GM21529 (cell line): ENCODE data around the gene MYO9B.

ENCODE experiments used
- ATAC-seq: cut with Tn5 transposase; IDR thresholded peaks from one replicate; pipeline ENCODE4 v1.9.1; 2021; ENCODE audit not compliant: unreplicated experiment

The MYO9B gene

DNA sequence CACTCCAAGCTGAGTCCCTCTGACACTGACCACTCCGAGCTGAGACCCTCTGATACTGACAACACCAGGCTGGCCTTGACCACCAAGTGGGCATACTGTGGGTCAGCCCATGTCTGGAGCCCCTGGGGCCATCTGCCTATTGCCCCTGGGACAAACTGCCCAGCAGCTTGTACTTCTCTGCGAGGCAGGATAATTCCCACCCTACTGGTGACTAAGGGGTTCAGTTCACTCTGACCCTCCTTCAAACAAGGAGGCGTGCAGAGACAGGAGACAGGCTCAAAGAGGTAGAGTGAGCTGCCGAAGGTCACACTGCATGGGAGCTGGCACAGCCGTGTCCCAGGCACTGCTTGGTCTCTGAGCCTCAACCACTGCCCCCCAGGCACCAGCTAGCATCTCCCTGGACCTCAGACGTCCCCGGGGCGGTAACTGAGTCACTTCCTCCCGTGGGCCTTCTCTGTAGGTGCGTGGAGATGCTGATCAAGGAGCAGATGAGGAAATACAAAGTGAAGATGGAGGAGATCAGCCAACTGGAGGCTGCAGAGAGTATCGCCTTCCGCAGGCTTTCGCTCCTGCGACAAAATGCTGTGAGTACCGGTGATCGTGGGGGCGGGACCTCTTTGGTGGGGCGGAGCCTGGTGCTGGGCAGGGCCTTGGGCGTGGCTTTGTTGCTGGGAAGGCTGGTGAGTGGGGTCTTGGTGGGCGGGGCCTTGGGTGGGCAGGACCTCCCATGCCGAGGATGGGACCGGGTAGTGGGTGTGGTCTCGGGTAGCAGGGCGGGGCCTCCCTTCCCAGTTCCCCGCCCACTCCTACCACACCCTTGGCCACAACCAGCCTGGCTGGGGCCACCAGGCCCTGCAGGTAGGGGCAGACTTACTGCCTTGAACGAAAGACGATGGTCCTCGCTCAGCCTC lies 133.8 kb downstream of the MYO9B start:
- ATAC-seq: no peak

- ATAC-seq: no peak
Observed at GRCh38 chr19:17210296-17210695, 134.7 kb downstream of the MYO9B start.

- no peak for ATAC-seq
Observed at GRCh38 chr19:17211547-17212446, 136.2 kb downstream of the MYO9B start.

- ATAC-seq: no peak
Observed at GRCh38 chr19:17213334-17213733, 137.8 kb downstream of the MYO9B start.

- no peak for ATAC-seq
Observed at GRCh38 chr19:17214508-17215126, 139.0 kb downstream of the MYO9B start.

GRCh38 chr19:17215127-17215971 lies 139.8 kb downstream of the MYO9B start, which contains the start of gene USE1:
Gene USE1 (plus strand): TSS chr19:17215357. CDS start chr19:17215406, 49 bp downstream.
- ATAC-seq: peak; percentile 77

DNA sequence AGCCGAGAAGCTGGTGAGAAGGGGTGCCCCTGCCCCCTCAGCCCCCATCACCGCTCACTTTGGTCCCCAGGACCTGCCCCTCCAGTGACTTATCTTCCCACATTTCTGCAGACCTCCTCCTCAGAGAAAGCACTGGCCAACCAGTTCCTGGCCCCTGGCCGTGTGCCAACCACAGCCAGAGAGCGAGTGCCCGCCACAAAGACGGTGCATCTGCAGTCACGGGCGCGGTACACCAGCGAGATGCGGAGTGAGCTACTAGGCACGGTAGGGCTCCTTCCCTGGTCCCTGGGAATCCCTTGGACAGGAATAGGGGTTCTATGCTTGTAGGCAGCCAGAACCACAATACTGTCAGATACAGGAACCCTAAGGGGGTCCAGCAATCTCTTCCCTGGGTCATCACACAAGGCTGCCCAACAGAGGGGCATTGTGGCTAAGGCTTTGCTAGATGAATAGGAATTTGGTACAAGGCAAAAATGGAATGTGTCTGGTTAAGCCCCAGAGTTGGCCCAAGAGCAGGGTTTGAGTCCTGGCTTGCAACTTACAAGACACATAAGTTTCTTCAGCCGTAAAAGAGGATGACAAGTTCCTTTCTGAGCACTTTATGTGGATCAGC lies 140.6 kb downstream of the MYO9B start:
- no peak for ATAC-seq

GRCh38 chr19:17219286-17219685 lies 143.7 kb downstream of the MYO9B start:
- ATAC-seq: no peak

DNA sequence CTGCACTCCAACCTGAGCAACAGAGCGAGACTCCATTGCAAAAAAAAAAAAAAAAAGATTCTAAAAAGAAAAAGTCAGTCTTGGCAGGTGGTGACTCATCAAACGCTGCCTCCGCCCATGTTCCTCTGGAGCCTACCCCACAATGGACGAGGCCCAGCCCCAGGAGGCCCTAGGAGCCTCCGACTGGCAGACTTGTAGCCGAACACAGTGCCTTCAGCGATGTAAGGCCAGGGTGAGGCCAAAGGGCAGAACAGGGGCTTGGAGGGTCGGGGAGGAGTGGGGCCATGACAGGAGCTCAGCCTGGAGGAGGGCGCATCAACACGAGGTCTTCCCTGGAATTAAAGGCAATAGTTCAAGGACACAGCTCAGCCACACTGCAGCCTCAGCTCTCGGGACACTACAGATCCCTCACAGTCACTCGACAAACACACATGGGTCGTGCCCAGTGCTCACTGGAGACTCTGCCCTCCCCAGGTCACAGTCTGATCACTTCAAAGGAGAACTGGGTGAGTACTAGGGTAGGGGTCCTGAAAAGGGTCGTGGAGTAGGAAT lies 144.7 kb downstream of the MYO9B start:
- no peak for ATAC-seq

DNA sequence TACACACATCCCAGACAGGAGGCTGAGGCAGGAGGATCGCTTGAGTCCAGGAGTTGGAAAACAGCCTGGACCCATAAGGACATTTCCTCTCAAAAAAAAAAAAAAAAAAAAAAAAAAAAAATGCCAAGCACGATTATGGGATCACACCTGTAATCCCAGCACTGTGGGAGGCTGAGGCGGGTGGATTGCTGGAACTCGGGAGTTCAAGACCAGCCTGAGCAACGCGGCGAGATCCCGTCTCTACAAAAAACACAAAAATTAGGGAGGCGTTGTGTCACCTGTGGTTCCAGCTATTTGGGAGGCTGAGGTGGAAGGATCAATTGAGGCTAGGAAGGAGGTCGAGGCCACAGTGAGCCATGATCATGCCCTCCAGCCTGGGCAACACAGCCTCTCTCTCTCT lies 149.5 kb downstream of the MYO9B start:
- no peak for ATAC-seq

- peak; percentile 89 for ATAC-seq
Observed at GRCh38 chr19:17226002-17226933, 150.7 kb downstream of the MYO9B start, which contains the start of gene OCEL1. Gene OCEL1 (plus strand): TSS chr19:17226226. CDS start chr19:17226248, 22 bp downstream.

DNA sequence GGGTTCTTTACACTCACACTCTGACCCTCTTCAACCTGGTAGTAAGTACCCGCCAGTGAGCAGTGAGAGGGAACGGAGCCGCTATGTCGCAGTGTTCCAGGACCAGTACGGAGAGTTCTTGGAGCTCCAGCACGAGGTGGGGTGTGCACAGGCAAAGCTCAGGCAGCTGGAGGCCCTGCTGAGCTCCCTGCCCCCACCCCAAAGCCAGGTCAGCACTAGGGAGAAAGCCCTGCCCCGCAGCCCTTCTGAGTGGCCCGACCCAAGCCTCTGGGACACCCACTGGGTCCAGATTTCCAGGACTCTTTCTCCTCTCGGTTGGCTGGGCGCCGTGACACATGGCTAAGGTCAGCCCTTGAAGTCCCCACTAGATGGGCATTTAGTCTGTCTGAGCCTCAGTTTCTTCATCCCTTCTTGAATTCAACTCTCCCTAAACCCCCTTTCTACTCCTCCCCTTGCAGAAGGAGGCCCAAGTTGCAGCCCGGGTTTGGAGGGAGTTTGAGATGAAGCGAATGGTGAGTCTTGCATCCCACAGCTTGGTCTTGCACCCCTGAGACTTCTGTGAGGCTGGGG lies 152.3 kb downstream of the MYO9B start:
- ATAC-seq: no peak

DNA sequence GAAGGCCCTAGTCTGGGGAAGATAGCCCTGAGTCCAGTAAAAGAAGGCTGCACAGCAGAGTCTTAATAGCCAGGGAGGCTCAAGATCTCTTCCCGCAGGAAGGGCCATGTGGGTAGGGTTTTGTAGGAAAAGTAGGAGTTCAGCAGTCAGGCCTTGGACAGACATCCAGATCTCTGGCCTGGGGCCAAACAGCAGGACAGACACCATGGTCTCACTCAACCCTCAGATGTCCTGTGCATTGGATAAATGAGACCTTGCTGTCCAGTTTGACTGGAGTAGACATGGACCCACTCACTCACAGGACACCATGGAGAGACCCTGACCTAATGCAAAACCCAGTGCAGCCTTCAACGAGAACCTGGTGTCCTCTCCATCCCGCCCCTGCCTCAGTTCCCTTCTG lies 154.3 kb downstream of the MYO9B start:
- no peak for ATAC-seq

DNA sequence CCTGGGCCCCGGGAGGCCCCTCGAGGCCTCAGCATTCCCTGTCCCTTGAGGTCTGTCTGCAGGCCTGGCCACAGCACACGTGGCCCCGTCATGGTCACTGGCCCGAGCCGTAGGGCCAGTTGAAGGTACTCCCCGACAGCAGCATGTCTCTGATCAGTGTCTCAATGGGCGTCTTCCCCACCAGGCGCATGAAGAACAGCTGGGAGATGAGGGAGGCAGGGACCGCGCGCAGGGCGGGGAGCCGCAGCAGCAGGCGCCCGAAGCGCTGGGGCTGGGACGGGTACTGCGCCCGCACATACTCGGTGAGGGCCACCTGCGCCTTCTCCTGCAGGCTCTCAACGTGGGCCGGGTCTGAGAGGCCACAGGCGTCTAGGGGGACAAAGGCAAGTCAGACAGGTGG lies 156.7 kb downstream of the MYO9B start:
- ATAC-seq: no peak

DNA sequence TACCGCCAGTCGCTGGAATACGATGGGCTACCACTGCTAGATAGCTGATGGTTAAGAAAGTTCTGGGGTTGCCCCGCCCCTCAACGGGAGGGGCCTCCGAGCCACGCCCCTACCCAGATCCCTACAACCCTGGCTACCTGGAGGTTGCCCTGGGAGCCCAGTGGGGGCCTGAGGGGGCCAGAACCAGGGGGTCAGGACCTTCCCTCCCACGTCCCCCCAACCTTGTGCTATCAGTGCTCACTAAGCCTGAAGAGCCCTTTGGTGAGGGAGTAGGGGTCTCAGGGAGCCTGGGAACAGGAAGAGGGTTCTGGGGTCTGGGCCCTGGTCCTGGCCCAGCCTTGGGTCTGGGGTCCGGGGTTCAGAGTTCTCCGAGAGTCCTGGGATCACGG lies 159.3 kb downstream of the MYO9B start:
- peak; percentile 39 for ATAC-seq

DNA sequence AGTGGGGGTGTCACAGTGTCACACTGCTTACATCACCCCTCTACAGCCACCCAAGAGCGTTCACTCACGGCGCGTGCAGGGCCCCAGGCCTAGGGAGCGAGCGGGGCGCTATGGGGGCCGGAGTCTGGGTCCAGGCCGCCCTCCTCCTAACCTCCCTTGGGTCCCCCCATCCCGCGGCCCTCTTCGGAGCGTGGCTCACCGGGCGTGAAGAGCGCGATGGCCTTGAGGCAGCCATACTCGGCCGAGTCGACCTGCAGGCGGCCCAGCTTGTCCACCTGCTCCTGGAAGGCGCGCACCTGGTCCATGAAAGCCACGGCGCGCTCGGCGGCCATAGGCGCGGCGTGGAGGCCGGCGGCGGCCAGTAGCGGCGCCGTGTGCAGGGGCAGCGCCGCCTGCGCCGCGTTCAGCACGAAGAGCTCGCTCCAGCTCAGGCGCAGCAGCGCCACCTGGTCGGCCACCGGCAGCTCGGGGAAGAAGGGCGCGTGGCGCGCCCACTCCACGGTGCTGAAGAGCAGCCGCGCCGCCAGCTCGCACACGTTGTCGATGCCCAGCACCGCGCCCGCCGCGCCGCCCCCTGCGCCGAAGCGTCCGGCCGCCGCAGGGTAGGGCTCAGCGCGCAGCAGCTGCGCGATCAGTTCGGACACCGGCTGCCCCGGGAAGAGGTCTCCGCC lies 159.9 kb downstream of the MYO9B start:
- ATAC-seq: peak; percentile 63

DNA sequence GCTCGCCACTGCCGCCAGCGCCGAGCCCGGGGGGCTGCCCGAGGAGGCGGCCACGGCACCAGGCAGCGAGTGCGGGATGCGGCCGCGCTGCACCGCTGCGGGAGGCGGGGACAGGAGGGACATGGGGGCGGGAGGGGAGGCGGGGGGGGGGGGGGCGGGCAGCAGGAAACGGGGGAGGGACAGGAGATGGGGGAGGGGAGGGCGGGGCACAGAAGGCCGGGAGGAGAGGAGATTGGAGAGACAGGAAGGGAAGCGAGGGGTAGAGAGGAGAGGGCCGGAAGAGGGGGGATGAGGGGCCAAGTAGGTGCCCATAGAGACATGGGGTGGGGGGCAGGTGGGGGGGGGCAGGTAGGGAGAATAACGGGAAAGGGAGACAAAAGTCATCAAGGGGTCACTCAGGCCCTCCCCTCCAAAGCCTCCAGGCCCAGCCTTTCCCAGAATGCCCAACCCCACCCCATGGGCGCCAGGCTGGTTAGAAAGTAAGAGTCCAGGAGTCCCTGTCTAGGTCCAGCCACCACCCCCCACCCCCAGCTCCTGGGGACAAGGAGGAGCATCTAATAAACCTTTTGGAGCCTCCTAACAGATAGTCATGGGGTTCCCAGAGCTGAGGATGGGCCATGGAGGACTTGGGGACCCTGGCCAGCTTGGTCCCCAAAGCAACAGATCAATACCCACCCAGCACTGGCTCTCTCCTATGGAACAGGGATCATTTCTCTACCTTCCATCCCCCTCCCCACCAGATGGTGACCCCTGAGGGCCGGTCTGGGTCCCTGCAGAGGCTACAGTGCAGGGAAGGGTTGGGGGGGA lies 160.6 kb downstream of the MYO9B start:
- ATAC-seq: no peak
